Memory B cell (primary cell): ENCODE results near the gene NAP1L1.
A peak's percentile ranks its signal among the peaks of the same experiment; 100 is the strongest.

ENCODE experiments used
- ATAC-seq: fragments of 150-1000 bp; cut with Tn5 transposase; 2 replicates; pipeline ENCODE4 v1.10.0; 2021; ENCODE audit warnings: low read depth, mild to moderate bottlenecking, moderate library complexity
- DNase-seq, 2 donors: peaks; one replicate each; pipeline ENCODE4 v3.0.0; 2022; ENCODE audit warnings: low spot score in 2 of 2
- H3K27ac Mint-ChIP-seq: one replicate; pipeline ENCODE4 v1.8.0; 2022; ENCODE audit warnings: mild to moderate bottlenecking, moderate library complexity, mixed read lengths
- H3K27me3 Mint-ChIP-seq: one replicate; pipeline ENCODE4 v1.8.0; 2022; ENCODE audit warnings: mixed read lengths
- H3K36me3 Mint-ChIP-seq: one replicate; pipeline ENCODE4 v1.8.0; 2022; ENCODE audit warnings: mild to moderate bottlenecking, mixed read lengths
- H3K4me1 Mint-ChIP-seq: one replicate; pipeline ENCODE4 v1.8.0; 2022; ENCODE audit warnings: mixed read lengths
- H3K4me3 Mint-ChIP-seq: one replicate; pipeline ENCODE4 v1.8.0; 2022; ENCODE audit warnings: mild to moderate bottlenecking, moderate library complexity, mixed read lengths
- H3K9me3 Mint-ChIP-seq: one replicate; pipeline ENCODE4 v1.8.0; 2022; ENCODE audit warnings: mixed read lengths

Gene NAP1L1

GRCh38 chr12:76038176-76038575, 46.3 kb downstream of the NAP1L1 start:
- no peaks in the 10 kb centered on the region for H3K36me3 Mint-ChIP-seq

DNA sequence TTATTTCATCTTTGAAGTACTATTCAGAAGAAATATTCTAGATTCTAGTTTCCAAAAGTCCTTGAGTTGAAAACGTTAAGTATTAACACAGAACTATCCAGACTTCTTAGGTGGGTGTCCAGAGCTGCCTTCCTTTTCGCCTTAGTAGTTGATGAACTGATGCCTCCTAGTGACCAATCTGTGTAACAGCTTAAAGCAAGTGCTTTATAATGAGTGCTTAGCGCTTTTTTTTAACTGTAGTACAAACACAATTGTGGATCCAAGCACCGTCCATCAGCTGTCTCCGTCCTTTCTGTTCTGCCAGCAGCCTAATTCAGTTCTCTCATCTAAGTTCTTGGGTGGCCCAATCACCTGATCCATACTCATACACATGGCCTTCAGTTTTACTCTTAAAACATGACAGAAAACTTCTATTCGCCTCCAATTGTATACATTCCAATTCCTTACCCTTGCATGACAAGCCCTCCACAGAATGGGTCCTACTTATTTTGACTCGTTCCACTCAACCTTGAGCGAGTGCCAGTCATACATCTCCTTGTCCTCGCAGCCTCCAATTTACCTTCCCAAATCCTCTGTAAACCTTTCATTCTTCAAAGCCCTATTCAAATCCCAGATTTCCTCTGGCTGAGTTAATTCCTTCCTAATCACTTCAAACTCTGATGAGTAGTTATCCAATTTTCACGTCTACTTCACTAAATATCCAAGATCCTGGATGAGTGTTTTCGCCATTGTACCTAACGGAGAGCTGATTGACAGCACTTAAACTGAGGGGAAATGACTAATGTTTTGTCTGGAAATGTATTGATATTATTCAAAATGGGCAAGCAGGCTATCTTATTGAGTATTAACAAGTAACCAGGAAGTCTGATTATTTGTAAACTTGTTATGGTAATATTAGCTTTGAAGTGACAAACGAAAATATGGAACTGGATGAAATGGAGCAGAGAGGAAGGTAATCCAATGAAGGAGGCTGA, 47.1 kb downstream of the NAP1L1 start:
- Mint-ChIP-seq H3K4me1 (peaks cover 13% of the 10 kb centered on the region), H3K27me3 (no peaks in the 10 kb centered on the region), H3K9me3 (no peaks in the 10 kb centered on the region), H3K4me3 (no peak overlapping the region), H3K36me3 (no peaks in the 10 kb centered on the region), H3K27ac (no peak overlapping the region)
- ATAC-seq (peak; percentile 79), DNase-seq (peak in 1 of 2 donors; percentile 50)

More at GRCh38 chr12:76038176-76038575, 46.3 kb downstream of the NAP1L1 start:
- DNase-seq (no peak), ATAC-seq (no peak)
- Mint-ChIP-seq H3K27ac (no peak overlapping the region), H3K4me1 (peaks cover 8% of the 10 kb centered on the region), H3K4me3 (no peak overlapping the region), H3K27me3 (no peaks in the 10 kb centered on the region), H3K9me3 (no peaks in the 10 kb centered on the region)

- no peaks in the 10 kb centered on the region for H3K9me3 Mint-ChIP-seq
- H3K27me3 Mint-ChIP-seq: peaks cover 2% of the 10 kb centered on the region
- peaks cover 23% of the 10 kb centered on the region for H3K4me1 Mint-ChIP-seq
- no peak overlapping the region for H3K27ac Mint-ChIP-seq
- no peaks in the 10 kb centered on the region for H3K36me3 Mint-ChIP-seq
- ATAC-seq (no peak), DNase-seq (no peak)
- H3K4me3 Mint-ChIP-seq: no peak overlapping the region
These were observed 49.4 kb downstream of the NAP1L1 start for GRCh38 chr12:76035045-76035444.

DNA sequence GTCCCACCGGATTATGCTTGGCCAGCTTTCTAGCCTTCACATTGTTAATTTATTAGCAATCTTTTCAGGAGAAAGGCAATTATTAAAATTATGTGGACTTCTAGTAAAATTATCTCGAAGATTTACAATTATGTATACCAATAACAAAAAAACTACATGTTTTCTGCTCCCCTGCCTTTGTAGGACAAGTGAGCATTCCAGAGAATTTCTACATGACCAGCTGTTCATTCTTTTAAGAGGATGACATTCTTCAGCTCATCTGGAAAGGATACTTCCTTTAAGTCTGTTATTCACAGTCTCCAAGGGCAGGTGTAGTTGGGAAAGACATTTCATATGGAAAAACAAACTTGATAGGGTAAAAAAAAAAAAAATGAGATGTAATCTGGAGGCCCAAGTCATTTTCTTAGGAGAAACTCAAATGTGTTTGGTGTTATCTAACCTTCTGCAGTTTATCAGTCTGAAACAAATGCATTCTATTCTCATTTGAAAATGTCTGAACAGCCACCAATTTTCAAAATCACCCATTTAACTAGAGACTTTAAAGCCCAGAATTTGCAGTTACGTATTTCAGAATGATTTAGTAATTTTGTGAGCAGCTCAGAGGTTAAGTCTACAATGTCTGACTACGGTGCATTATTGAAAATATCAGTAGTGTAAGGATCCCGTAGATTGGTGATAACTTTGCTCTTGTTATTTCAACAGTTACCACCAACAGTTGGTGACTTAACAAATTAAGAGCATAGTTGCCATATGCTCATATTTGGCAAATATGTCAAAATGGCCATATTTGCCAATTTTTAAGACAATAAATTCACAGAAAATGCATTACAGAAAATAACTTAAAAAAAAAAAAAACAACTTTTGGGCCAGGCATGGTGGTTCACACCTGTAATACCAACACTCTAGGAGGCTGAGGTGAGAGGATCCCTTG, 51.1 kb downstream of the NAP1L1 start:
- Mint-ChIP-seq H3K4me1 (peaks cover 27% of the 10 kb centered on the region), H3K36me3 (no peaks in the 10 kb centered on the region), H3K4me3 (no peak overlapping the region), H3K9me3 (no peaks in the 10 kb centered on the region), H3K27me3 (peaks cover 4% of the 10 kb centered on the region), H3K27ac (peak overlapping the region; percentile 84)
- no peak for ATAC-seq
- no peak for DNase-seq

- ATAC-seq (peak; percentile 23), DNase-seq (peak; percentile 13 to 17)
- peaks cover 4% of the 10 kb centered on the region for H3K27me3 Mint-ChIP-seq
- H3K36me3 Mint-ChIP-seq: no peaks in the 10 kb centered on the region
- H3K4me3 Mint-ChIP-seq: peak overlapping the region; percentile 95
- H3K4me1 Mint-ChIP-seq: peaks cover 22% of the 10 kb centered on the region
- H3K27ac Mint-ChIP-seq: peak overlapping the region; percentile 84
- no peaks in the 10 kb centered on the region for H3K9me3 Mint-ChIP-seq
These were observed 52.2 kb downstream of the NAP1L1 start for GRCh38 chr12:76032043-76032981.

GRCh38 chr12:76031414-76032042, 53.0 kb downstream of the NAP1L1 start, which contains the start of gene PHLDA1:
Gene PHLDA1, minus strand, starts transcription at chr12:76031776.
- peak; percentile 79 to 87 for DNase-seq
- Mint-ChIP-seq H3K4me1 (peaks cover 18% of the 10 kb centered on the region), H3K4me3 (peak within 1 kb of the TSS; percentile 95), H3K27me3 (peaks cover 4% of the 10 kb centered on the region), H3K27ac (peak within 1 kb of the TSS; percentile 84), H3K36me3 (no peaks in the 10 kb centered on the region), H3K9me3 (no peaks in the 10 kb centered on the region)
- peak; percentile 89 for ATAC-seq

DNA sequence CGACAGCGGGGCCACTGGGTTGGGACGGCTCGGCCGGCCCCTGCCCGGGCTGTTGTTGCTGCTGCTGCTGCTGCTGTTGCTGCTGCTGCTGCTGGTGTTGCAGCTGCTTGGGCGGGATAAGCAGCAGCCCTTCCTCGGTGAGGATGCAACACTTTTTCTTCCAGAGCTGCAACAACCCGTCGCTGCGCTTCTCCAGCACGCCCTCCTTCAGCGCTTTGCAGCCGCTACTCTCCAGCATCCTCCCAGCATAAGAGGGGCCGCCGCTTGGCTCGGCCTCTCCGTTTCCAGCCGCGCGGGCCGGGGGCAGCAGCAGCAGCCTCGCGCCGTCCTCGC, 53.4 kb downstream of the NAP1L1 start:
- peaks cover 18% of the 10 kb centered on the region for H3K4me1 Mint-ChIP-seq

GRCh38 chr12:76030341-76031080, 54.0 kb downstream of the NAP1L1 start:
- Mint-ChIP-seq H3K27ac (peak overlapping the region; percentile 70), H3K9me3 (no peaks in the 10 kb centered on the region), H3K36me3 (no peaks in the 10 kb centered on the region), H3K27me3 (peaks cover 4% of the 10 kb centered on the region), H3K4me3 (peak overlapping the region; percentile 95), H3K4me1 (peaks cover 18% of the 10 kb centered on the region)
- DNase-seq (peak; percentile 14 to 38), ATAC-seq (no peak)

More for the DNA sequence above, 53.4 kb downstream of the NAP1L1 start:
- Mint-ChIP-seq H3K4me3 (peak overlapping the region; percentile 95), H3K27me3 (peaks cover 4% of the 10 kb centered on the region), H3K9me3 (no peaks in the 10 kb centered on the region), H3K36me3 (no peaks in the 10 kb centered on the region), H3K27ac (peak overlapping the region; percentile 84)
- ATAC-seq (peak; percentile 1), DNase-seq (no peak)

DNA sequence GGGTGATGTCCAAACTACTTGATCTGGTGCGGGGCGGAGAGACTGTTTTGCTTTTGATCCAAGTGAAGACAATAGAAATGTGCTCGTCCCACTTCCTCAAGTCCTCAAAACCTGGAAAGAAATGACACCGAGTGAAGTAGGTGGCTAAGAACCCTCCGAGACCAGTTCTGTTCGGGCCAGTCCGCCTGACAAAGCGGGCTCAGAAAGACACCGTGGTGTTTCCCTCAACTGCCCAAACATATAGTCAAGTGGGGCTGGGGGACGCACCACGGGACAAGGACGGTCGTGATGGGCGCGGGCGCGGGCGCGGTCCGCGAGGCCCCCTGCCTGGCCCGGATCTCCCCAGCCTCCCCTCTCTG, 54.5 kb downstream of the NAP1L1 start:
- no peak for ATAC-seq
- H3K4me1 Mint-ChIP-seq: peaks cover 18% of the 10 kb centered on the region
- peak overlapping the region; percentile 70 for H3K27ac Mint-ChIP-seq
- no peaks in the 10 kb centered on the region for H3K36me3 Mint-ChIP-seq
- no peaks in the 10 kb centered on the region for H3K9me3 Mint-ChIP-seq
- no peak for DNase-seq
- H3K4me3 Mint-ChIP-seq: peak overlapping the region; percentile 95
- peaks cover 4% of the 10 kb centered on the region for H3K27me3 Mint-ChIP-seq

DNA sequence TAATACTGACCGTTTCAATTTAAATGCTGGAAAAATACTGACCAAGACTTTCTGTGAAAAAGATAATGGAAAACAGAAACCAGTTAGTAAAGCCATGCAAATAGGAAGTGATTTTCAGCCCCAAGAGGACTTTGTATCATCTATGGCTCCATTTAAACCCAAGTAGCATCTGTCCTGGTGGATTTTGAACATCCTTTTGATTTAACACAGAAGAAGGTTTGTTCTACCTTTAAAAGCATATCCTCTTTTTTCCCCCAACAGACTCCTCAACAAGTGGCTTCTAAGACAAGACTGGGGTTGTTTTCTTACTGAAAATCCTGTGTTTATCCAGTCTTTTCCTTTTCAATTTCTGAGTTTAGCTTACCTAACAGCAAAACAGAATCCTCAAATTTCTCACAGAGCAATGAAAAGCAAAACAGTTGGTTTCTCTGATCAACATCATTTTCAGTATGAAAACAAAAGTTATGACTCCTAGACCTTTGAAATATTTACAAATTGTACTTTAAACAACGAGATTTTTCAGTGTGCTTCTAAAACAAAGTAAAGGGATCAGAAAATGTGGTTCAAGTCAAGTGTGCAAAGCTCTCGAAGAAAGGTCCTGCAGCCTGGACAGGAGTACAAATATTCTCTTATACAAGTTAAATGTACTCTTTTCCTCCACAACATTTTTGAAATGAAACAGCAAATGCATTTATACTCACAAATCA, 55.8 kb downstream of the NAP1L1 start:
- Mint-ChIP-seq H3K4me1 (peaks cover 18% of the 10 kb centered on the region), H3K4me3 (no peak overlapping the region), H3K36me3 (no peaks in the 10 kb centered on the region), H3K9me3 (no peaks in the 10 kb centered on the region), H3K27ac (no peak overlapping the region), H3K27me3 (peaks cover 4% of the 10 kb centered on the region)
- DNase-seq: no peak
- ATAC-seq: no peak

DNA sequence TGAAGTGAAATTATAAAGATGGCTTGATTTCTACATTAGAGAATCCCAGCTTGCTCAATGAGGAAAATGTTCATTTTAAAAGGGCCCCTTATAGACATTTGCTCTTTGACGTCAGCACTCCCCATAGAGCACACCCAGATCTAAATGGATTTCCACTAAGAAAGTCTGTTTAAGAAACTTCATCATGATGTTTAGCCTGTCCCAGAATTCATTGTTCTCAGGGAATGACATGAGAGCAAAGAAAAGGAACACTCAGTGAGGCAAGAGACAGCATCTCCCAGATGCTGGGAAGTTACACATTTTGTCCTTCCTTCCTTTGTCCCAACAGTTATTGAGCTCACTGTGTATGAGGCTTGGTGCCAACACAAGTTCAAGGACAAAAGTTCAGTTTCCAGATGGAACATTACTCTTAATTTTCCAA, 57.8 kb downstream of the NAP1L1 start:
- no peaks in the 10 kb centered on the region for H3K36me3 Mint-ChIP-seq
- H3K27me3 Mint-ChIP-seq: peaks cover 9% of the 10 kb centered on the region
- ATAC-seq (no peak), DNase-seq (no peak)
- no peak overlapping the region for H3K4me3 Mint-ChIP-seq
- H3K27ac Mint-ChIP-seq: no peak overlapping the region
- H3K9me3 Mint-ChIP-seq: no peaks in the 10 kb centered on the region
- peaks cover 12% of the 10 kb centered on the region for H3K4me1 Mint-ChIP-seq
